ENCODE data around the gene COL9A3.

Gene COL9A3

GRCh38 chr20:62792182-62792939 lies 24.5 kb upstream of the COL9A3 start:
- H3K4me1 ChIP-seq (ENCODE audit: insufficient read depth, poor library complexity, severe bottlenecking) = peaks cover 19% of the 10 kb centered on the region
- H3K9me3 ChIP-seq (ENCODE audit: severe bottlenecking) = no peaks in the 10 kb centered on the region
- no peak for TF ChIP-seq CTCF (IDR thresholded peaks at IDR 0.05; ENCODE audit: poor library complexity, severe bottlenecking)
- H3K4me3 ChIP-seq (ENCODE audit: severe bottlenecking) = no peak overlapping the region
- H3K27ac ChIP-seq (ENCODE audit: poor library complexity, severe bottlenecking) = peak overlapping the region; percentile 28
- H3K36me3 ChIP-seq (ENCODE audit: low read depth) = peaks cover 4% of the 10 kb centered on the region
- no peaks in the 10 kb centered on the region for H3K27me3 ChIP-seq (ENCODE audit: insufficient read depth, poor library complexity, severe bottlenecking)
- no peak for DNase-seq (ENCODE audit: low spot score)
- ATAC-seq (ENCODE audit: low read depth) = no peak

- no peak overlapping the region for H3K4me3 ChIP-seq (ENCODE audit: severe bottlenecking)
- no peaks in the 10 kb centered on the region for H3K9me3 ChIP-seq (ENCODE audit: severe bottlenecking)
- TF ChIP-seq CTCF (IDR thresholded peaks at IDR 0.05; ENCODE audit: poor library complexity, severe bottlenecking) = no peak
- no peaks in the 10 kb centered on the region for H3K27me3 ChIP-seq (ENCODE audit: insufficient read depth, poor library complexity, severe bottlenecking)
- H3K27ac ChIP-seq (ENCODE audit: poor library complexity, severe bottlenecking) = no peak overlapping the region
- H3K36me3 ChIP-seq (ENCODE audit: low read depth) = peaks cover 12% of the 10 kb centered on the region
- no peak for DNase-seq (ENCODE audit: low spot score)
- peaks cover 22% of the 10 kb centered on the region for H3K4me1 ChIP-seq (ENCODE audit: insufficient read depth, poor library complexity, severe bottlenecking)
- no peak for ATAC-seq (ENCODE audit: low read depth)
Measured at GRCh38 chr20:62792940-62793756, 23.7 kb upstream of the COL9A3 start.

- Histone ChIP-seq H3K36me3 (ENCODE audit: low read depth) (peaks cover 17% of the 10 kb centered on the region), H3K9me3 (ENCODE audit: severe bottlenecking) (no peaks in the 10 kb centered on the region), H3K4me3 (ENCODE audit: severe bottlenecking) (peak overlapping the region; percentile 11), H3K4me1 (ENCODE audit: insufficient read depth, poor library complexity, severe bottlenecking) (peaks cover 22% of the 10 kb centered on the region), H3K27ac (ENCODE audit: poor library complexity, severe bottlenecking) (no peak overlapping the region), H3K27me3 (ENCODE audit: insufficient read depth, poor library complexity, severe bottlenecking) (no peaks in the 10 kb centered on the region)
- ATAC-seq (ENCODE audit: low read depth) = no peak
- DNase-seq (ENCODE audit: low spot score) = no peak
- TF ChIP-seq CTCF (IDR thresholded peaks at IDR 0.05; ENCODE audit: poor library complexity, severe bottlenecking) = no peak
Measured at GRCh38 chr20:62793757-62794006, 23.2 kb upstream of the COL9A3 start.

- peak; percentile 99 for DNase-seq (ENCODE audit: low spot score)
- Histone ChIP-seq H3K36me3 (ENCODE audit: low read depth) (peaks cover 22% of the 10 kb centered on the region), H3K9me3 (ENCODE audit: severe bottlenecking) (no peaks in the 10 kb centered on the region), H3K27me3 (ENCODE audit: insufficient read depth, poor library complexity, severe bottlenecking) (no peaks in the 10 kb centered on the region), H3K4me3 (ENCODE audit: severe bottlenecking) (peak overlapping the region; percentile 98), H3K27ac (ENCODE audit: poor library complexity, severe bottlenecking) (peak overlapping the region; percentile 88), H3K4me1 (ENCODE audit: insufficient read depth, poor library complexity, severe bottlenecking) (peaks cover 22% of the 10 kb centered on the region)
- TF ChIP-seq CTCF (IDR thresholded peaks at IDR 0.05; ENCODE audit: poor library complexity, severe bottlenecking) = no peak
- peak; percentile 76 for ATAC-seq (ENCODE audit: low read depth)
Measured at GRCh38 chr20:62794007-62794724, 22.7 kb upstream of the COL9A3 start.

Data from RWPE2 (cell line).